Thyroid gland (tissue), 4 donors: ENCODE data around the gene ITGA1. TPM values are rescaled to one million over a fixed set of nuclear protein-coding genes. Genes with fewer than 3 reads are reported as not detected.
A peak's percentile ranks its signal among the peaks of the same experiment; 100 is the strongest.

Experiments used
- DNase-seq, 2 donors: peaks; one replicate each; pipeline ENCODE4 v3.0.0-alpha.2; 2019
- H3K27ac ChIP-seq, 3 donors: fragments of 200-600 bp; sonication (generic); 1 replicate in 2 of 3; 2 replicates in 1 of 3; pipeline ENCODE4 v1.5.1; 2016 to 2019; ENCODE audit warnings: mild to moderate bottlenecking in 1 of 3, moderate library complexity in 1 of 3
- H3K27me3 ChIP-seq: fragments of 200-600 bp; sonication (generic); one replicate; pipeline ENCODE4 v1.5.1; 2019
- H3K36me3 ChIP-seq, 2 donors: fragments of 200-600 bp; sonication (generic); one replicate each; pipeline ENCODE4 v1.5.1; 2016 to 2019
- H3K4me1 ChIP-seq, 2 donors: fragments of 200-600 bp; sonication (generic); one replicate each; pipeline ENCODE4 v1.5.1; 2017 to 2019
- H3K4me3 ChIP-seq, 3 donors: fragments of 200-600 bp; sonication (generic); replicated peaks in 1 of 3; 1 replicate in 2 of 3; 2 replicates in 1 of 3; pipeline ENCODE4 v1.5.1; 2016; ENCODE audit warnings: mild to moderate bottlenecking in 1 of 3
- H3K9me3 ChIP-seq: fragments of 200-600 bp; sonication (generic); one replicate; pipeline ENCODE4 v1.5.1; 2017
- CTCF ChIP-seq, 6 experiments: fragments of 200-600 bp in 3 of 6; fragments of 450-650 bp in 3 of 6; sonication (generic) in 3 of 6; IDR thresholded peaks; one replicate each; pipeline ENCODE4 v1.5.1; 2016 to 2019; ENCODE audit warnings: antibody characterized with exemption in 6 of 6, mild to moderate bottlenecking in 2 of 6, inconsistent platforms in 1 of 6, moderate library complexity in 1 of 6
- POLR2A ChIP-seq, 2 donors: fragments of 450-650 bp; IDR thresholded peaks; one replicate each; pipeline ENCODE4 v1.6.1; 2017; ENCODE audit warnings: antibody characterized with exemption in 2 of 2, mild to moderate bottlenecking in 2 of 2, moderate library complexity in 1 of 2
- WGBS, 2 donors: methylation state at CpG; one replicate each; pipeline ENCODE4 v1.1.5; 2017; 5-methylcytosine and 5-hydroxymethylcytosine counted together
- intact Hi-C: fragments of 100-400 bp; cut with DNase I; formaldehyde crosslinking; loops from one replicate; pipeline ENCODE4 v1.15.1; 2023
- total RNA-seq, 4 donors: library from RNA; depleted of rRNA; stranded (reverse); fragments of >200 nt; gene quantifications; one replicate each; pipeline ENCODE4 v1.2.3, GENCODE V29; 2016

ITGA1 gene
- total RNA-seq, 4 donors from 2014 or later: 38.7 to 85.9 (median 52.6) TPM

DNA sequence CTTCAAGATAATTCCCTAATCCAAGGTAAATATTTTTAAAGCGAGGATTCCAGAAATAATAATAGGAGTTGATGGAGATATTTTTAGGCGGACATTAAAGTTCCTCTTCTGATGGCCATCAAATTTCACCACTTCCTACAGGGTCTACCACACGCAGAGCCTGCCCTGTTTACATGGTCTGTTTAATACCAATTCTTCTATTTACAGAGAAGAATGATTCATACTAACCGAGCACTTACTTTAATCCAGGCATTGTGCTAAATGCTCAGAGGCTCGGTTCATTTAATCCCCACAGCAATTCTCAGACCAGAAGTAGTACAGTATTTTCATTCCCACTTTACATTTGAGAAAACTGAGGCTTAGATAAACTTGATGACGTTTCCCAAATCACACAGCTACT lies 3.0 kb upstream of the ITGA1 start:
- intact Hi-C loops: loop anchor here (10.0 kb wide), 1 partner anchor 80 kb away; no protein-coding TSS in a partner anchor
- WGBS, 2 donors: 78 to 82% methylated on average over 6 of the region's 6 CpGs
- Histone ChIP-seq H3K4me1 (peaks cover 3 to 8% of the 10 kb centered on the region in 2 donors), H3K27ac (no peak overlapping the region), H3K9me3 (no peaks in the 10 kb centered on the region), H3K27me3 (no peaks in the 10 kb centered on the region), H3K4me3 (no peak overlapping the region), H3K36me3 (no peaks in the 10 kb centered on the region)
- no peak for TF ChIP-seq CTCF (IDR thresholded peaks at IDR 0.05)
- no peak for TF ChIP-seq POLR2A (IDR thresholded peaks at IDR 0.05)
- no peak for DNase-seq

DNA sequence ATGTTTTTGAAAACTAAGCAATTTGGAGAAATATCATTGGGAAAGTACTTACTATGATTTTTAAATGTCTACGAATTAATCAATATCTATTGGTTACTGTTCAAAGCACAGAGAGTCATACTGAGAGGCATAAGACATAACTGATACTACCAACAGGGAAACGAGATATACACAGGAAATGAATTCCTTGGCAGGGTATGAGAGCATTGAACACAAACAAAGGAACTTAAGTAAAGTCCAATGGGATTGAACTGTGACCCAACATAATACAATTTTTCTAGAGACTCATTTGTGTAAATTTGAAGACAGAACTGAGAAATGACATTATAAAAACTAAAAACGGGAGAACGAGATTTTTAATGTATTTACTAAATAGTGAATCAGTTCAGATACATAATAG lies 1.3 kb upstream of the ITGA1 start:
- Histone ChIP-seq H3K36me3 (no peaks in the 10 kb centered on the region), H3K9me3 (no peaks in the 10 kb centered on the region), H3K4me1 (peaks cover 3 to 8% of the 10 kb centered on the region in 2 donors), H3K27ac (peak overlapping the region in 1 of 3 donors; percentile 94), H3K27me3 (no peaks in the 10 kb centered on the region), H3K4me3 (no peak overlapping the region)
- intact Hi-C loops: loop anchor here (10.0 kb wide), 1 partner anchor 78 kb away; no protein-coding TSS in a partner anchor
- TF ChIP-seq CTCF (IDR thresholded peaks at IDR 0.05): no peak
- no peak for TF ChIP-seq POLR2A (IDR thresholded peaks at IDR 0.05)
- WGBS, 2 donors: 47 to 63% methylated on average over 4 of the region's 4 CpGs
- no peak for DNase-seq

DNA sequence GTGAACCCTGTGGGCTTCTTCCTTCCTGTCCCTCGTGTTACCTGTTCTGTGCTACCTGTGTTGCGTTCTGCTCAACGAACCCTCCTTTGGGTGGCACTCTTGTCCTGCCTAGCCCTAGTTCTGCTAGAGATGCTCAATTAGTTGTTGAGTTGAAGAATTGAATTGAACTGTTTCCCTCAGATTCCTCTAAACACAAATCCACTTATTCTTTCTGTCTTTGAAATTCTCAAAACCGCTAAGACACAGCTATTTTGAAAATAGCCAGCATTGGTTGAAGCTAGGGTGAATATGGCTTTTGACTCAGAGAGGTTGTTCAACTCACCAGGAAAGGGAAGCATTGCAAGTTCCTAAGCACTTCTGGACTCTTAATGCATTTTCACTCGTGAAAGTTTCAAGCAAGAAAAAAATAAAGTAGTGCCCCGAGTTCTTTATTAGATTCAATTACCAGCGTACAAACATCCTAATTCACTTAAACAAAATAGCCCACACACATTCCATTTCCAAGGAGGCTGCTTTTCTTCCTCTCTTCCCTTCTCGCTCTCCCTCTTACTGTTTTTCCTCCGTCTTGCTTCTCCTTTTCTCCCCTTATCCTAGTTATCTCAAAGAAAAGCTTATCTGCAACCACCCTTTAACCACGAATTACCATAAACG lies 642 bp upstream of the ITGA1 start:
- Histone ChIP-seq H3K4me3 (peak overlapping the region; percentile 42 to 78 (median 66)), H3K27ac (peak overlapping the region; percentile 82 to 94 (median 91)), H3K36me3 (no peaks in the 10 kb centered on the region), H3K4me1 (peaks cover 3 to 8% of the 10 kb centered on the region in 2 donors), H3K27me3 (no peaks in the 10 kb centered on the region), H3K9me3 (no peaks in the 10 kb centered on the region)
- TF ChIP-seq CTCF (IDR thresholded peaks at IDR 0.05) (peak in 4 of 6 experiments; percentile 41 to 87 (median 74)), POLR2A (IDR thresholded peaks at IDR 0.05) (no peak)
- intact Hi-C loops: loop anchor here (10.0 kb wide), 1 partner anchor 78 kb away; no protein-coding TSS in a partner anchor
- peak; percentile 68 to 71 for DNase-seq
- 2 to 4% methylated on average over 11 of the region's 11 CpGs for WGBS, 2 donors

DNA sequence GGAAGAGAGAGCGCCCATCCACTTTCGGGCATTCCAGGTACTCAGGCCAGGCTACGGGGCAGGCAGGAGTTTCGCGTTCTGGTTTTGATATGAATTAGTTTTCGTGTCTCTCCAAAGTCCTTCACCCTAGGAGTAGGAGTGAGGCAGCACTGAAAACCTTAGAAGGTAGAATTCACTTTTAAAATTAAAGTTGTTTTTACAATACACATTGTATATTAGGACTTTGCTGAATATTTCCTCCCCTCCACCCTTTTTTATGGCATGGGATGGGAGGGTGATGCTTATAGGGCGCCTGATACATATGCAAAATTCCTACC lies 747 bp downstream of the ITGA1 start:
- peak overlapping the region; percentile 82 to 94 (median 91) for H3K27ac ChIP-seq
- intact Hi-C loops: loop anchor here (2.0 to 10.0 kb wide), 2 partner anchors 76 to 128 kb away; no protein-coding TSS in a partner anchor
- DNase-seq: no peak
- H3K9me3 ChIP-seq: no peaks in the 10 kb centered on the region
- peak overlapping the region; percentile 42 to 78 (median 66) for H3K4me3 ChIP-seq
- no peaks in the 10 kb centered on the region for H3K36me3 ChIP-seq
- WGBS, 2 donors: 4 to 7% methylated on average over 7 of the region's 7 CpGs
- TF ChIP-seq POLR2A (IDR thresholded peaks at IDR 0.05) (no peak), CTCF (IDR thresholded peaks at IDR 0.05) (no peak)
- peaks cover 3 to 8% of the 10 kb centered on the region in 2 donors for H3K4me1 ChIP-seq
- H3K27me3 ChIP-seq: no peaks in the 10 kb centered on the region

GRCh38 chr5:52789378-52789777 lies 1.7 kb downstream of the ITGA1 start:
- H3K9me3 ChIP-seq: no peaks in the 10 kb centered on the region
- H3K27ac ChIP-seq: peak overlapping the region; percentile 8 to 94 (median 91)
- 57 to 72% methylated on average over 1 of the region's 1 CpG for WGBS, 2 donors
- no peaks in the 10 kb centered on the region for H3K36me3 ChIP-seq
- TF ChIP-seq CTCF (IDR thresholded peaks at IDR 0.05) (no peak), POLR2A (IDR thresholded peaks at IDR 0.05) (no peak)
- H3K4me1 ChIP-seq: peaks cover 8 to 11% of the 10 kb centered on the region in 2 donors
- H3K27me3 ChIP-seq: no peaks in the 10 kb centered on the region
- H3K4me3 ChIP-seq: peak overlapping the region in 2 of 3 donors; percentile 1 to 66
- no peak for DNase-seq
- intact Hi-C loops: loop anchor here (2.0 to 10.0 kb wide), 2 partner anchors 75 to 127 kb away; no protein-coding TSS in a partner anchor
